Right cardiac atrium (tissue), 5 donors: Measurements from ENCODE around the gene MAPKBP1. TPM values are rescaled to one million over a fixed set of nuclear protein-coding genes. Genes with fewer than 3 reads are reported as not detected.

Experiments used
- ATAC-seq, 2 donors: fragments of 200-7000 bp; cut with Tn5 transposase; one replicate each; pipeline versions ENCODE4 v1.8.0 to v1.9.1; 2020; ENCODE audit warnings: moderate library complexity in 2 of 2, mild to moderate bottlenecking in 1 of 2
- DNase-seq, 3 donors: peaks; one replicate each; pipeline ENCODE4 v3.0.0-alpha.2; 2020
- H3K27ac ChIP-seq: one replicate; pipeline ENCODE4 v1.5.1; 2013; ENCODE audit warnings: mild to moderate bottlenecking, low read length, control low read depth, moderate library complexity
- H3K27me3 ChIP-seq: one replicate; pipeline ENCODE4 v1.6.1; 2013; ENCODE audit not compliant: control insufficient read depth, insufficient read depth
- H3K4me1 ChIP-seq: one replicate; pipeline ENCODE4 v1.6.1; 2013; ENCODE audit warnings: low read length; ENCODE audit not compliant: control insufficient read depth, insufficient read depth
- H3K4me3 ChIP-seq: one replicate; pipeline ENCODE4 v1.5.1; 2013; ENCODE audit warnings: low read length, control low read depth
- H3K9me3 ChIP-seq: one replicate; pipeline ENCODE4 v1.6.1; 2013; ENCODE audit warnings: low read length; ENCODE audit not compliant: control insufficient read depth
- WGBS: extraction: QIAGEN DNeasy Blood & Tissue Kit; methylation state at CpG from one replicate; pipeline ENCODE4 v1.1.7; 2013; 5-methylcytosine and 5-hydroxymethylcytosine counted together
- intact Hi-C, 4 donors: fragments of 100-400 bp; cut with DNase I; formaldehyde crosslinking; loops; one replicate each; pipeline versions ENCODE4 v1.11.0 to v1.14.0; 2022 to 2023
- polyA plus RNA-seq: library from polyadenylated mRNA; stranded (reverse); fragments of 200-250 nt; gene quantifications from one replicate; pipeline ENCODE4 v1.2.3, GENCODE V29; 2013
- total RNA-seq, 4 donors: library from RNA; stranded (reverse); fragmentation: NEBNext Ultra II Directional; extraction: Animal tissue kit (Norgen Biotek cat#: 25700); gene quantifications; one replicate each; pipeline ENCODE4 v1.2.1, GENCODE V29; 2021
- donor health status: healthy with polysubstance abuse.
- donor health status: DM: no; HTN: yes; CAD: no.
- donor health status: DM: no; HTN: no; CAD: no.
- donor health status: DM: no; HTN: yes; CAD: no; lungs with severe emphysema.
- donor health status: DM: yes; HTN: yes; CAD: no.

MAPKBP1 gene
- total and polyA plus RNA-seq, 5 donors, result 11.2 to 20.4 (median 19.2) TPM

DNA sequence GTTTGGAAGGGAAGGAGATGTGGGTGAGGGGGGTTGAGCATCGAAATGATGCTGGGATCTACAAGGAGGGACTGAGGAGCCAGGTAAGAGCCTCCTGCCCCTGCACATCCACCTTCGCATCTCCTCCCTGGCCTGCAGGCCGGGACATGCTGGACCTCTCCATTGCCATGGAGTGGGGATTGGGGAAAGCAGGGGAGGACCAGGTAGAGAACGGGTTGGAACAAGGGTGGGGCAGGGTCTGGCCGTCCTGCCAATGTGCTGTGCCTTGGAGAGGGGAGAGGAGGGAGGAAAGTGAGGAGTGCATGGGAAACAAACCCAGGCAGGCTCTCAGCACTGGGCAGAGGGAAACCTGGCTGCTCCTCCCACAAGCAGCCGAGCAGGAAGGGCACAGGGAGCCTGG is 74.9 kb downstream of the MAPKBP1 start:
- no peaks in the 10 kb centered on the region for H3K4me1 ChIP-seq
- H3K27me3 ChIP-seq, result no peaks in the 10 kb centered on the region
- ATAC-seq, result no peak
- intact Hi-C loops, result no loop called here
- no peaks in the 10 kb centered on the region for H3K9me3 ChIP-seq
- 77% methylated on average over 6 of the region's 6 CpGs for WGBS
- DNase-seq, result no peak
- no peak overlapping the region for H3K27ac ChIP-seq
- H3K4me3 ChIP-seq, result no peak overlapping the region

DNA sequence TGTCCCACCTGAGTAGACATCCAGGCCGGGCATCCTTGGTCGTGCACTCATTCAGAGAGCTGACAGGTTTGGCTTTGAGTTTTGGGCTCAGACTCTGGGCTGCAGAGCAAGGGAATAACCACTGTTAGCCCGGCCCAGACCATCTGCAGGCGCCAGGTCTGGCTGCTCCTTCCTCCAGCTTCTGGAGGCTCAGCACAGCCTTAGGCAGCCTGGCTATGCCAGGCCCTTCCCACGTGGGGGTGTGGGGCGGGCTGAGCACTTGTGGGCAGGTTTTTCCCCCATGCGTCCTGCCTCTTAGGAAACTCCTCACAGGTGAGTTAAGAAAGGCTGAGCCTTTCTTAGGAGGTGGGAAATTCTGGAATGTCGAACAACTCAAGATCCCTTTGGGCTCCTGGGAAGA is 75.6 kb downstream of the MAPKBP1 start:
- WGBS, result 65% methylated on average over 8 of the region's 8 CpGs
- intact Hi-C loops, result no loop called here

DNA sequence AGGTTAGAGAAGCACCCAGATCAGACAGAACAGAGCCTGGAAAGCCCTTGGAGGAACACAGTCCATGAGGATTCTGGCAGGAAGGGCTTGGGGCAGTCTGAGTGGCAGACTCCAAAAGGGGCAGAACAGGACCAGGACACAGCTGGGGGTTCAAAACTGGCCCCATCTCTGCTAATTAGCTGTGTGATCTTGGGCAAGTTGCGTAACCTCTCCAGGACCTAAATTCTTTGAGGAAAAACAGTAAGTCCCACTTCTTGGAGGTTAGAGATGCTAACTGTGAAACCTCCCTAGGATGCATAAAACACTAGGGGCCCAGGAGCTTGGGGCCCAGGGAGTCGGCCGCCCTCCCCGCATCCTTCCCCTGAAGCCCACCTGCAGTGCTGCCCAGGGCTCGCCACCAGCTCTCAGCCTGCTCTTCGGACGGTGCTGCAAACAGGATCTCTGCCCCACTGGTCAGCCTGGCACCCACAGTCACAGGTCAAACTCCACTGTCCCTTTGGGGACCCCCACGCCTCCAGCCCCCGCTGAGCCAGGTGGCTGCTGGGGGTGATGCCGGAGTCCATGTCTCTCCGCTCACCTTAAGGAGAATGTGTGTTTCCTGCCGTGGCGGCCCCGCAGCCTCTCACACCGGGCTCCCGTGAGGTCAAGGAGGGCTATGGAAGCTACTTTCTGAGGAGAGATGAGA is 76.3 kb downstream of the MAPKBP1 start:
- DNase-seq, result no peak
- 74% methylated on average over 16 of the region's 16 CpGs for WGBS
- no peaks in the 10 kb centered on the region for H3K27me3 ChIP-seq
- ATAC-seq, result no peak
- H3K27ac ChIP-seq, result no peak overlapping the region
- intact Hi-C loops, result no loop called here
- no peaks in the 10 kb centered on the region for H3K4me1 ChIP-seq
- H3K9me3 ChIP-seq, result no peaks in the 10 kb centered on the region
- H3K4me3 ChIP-seq, result no peak overlapping the region

More for the DNA sequence above, 75.6 kb downstream of the MAPKBP1 start:
- H3K4me3 ChIP-seq, result no peak overlapping the region
- H3K4me1 ChIP-seq, result no peaks in the 10 kb centered on the region
- no peaks in the 10 kb centered on the region for H3K27me3 ChIP-seq
- H3K27ac ChIP-seq, result no peak overlapping the region
- DNase-seq (no peak), ATAC-seq (no peak)
- no peaks in the 10 kb centered on the region for H3K9me3 ChIP-seq

DNA sequence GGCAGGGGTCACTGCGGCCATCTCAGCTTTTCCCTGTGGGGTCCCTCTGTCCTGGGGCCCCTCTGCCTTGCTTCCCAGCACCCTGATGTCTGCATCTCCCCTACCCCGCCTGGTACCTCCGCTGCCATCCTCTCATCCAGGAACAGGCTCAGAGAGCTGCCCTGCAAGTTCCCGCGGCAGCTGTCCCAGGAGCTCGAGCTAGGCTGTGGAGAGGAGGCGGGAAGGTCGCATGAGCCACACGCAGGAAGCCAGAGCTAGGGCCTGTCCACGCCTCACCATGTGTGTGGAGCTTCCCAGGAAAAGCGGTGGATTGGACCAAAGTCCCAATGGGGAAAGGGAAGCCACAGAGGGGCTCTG is 76.9 kb downstream of the MAPKBP1 start:
- Histone ChIP-seq H3K9me3 (no peaks in the 10 kb centered on the region), H3K27me3 (no peaks in the 10 kb centered on the region), H3K4me1 (no peaks in the 10 kb centered on the region), H3K27ac (no peak overlapping the region), H3K4me3 (no peak overlapping the region)
- ATAC-seq (no peak), DNase-seq (no peak)
- 51% methylated on average over 11 of the region's 11 CpGs for WGBS
- intact Hi-C loops, result no loop called here

DNA sequence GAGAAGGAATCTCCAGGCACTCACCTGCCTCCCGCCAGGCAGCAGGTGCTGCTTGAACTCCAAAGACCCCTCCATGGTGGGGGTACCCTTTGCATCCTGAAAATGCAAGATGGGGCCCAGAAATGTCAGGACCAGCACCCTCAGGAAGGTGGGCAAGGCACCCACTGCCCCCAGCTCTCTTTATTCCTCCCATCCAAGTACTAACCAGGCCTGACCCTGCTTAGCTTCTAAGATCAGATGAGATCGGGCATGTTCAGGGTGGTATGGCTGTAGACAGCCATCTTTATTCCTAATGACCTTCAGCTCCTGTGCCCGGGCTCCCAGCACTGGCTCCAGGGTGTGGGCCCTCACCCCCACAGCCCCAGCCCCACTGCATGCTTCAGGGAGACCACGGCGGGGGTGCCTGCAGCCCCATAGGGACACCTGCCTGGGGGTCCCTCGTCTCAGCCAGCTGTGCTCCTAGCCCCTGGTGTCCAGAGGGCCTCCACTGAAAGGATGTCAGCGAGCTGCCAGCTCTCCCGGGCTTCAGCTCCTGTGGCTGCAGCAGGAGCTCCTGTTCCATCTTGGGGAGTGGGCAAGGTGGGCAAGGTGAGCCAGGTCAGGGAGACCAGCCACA is 77.6 kb downstream of the MAPKBP1 start:
- H3K4me3 ChIP-seq, result no peak overlapping the region
- no peak overlapping the region for H3K27ac ChIP-seq
- H3K9me3 ChIP-seq, result no peaks in the 10 kb centered on the region
- intact Hi-C loops, result no loop called here
- H3K27me3 ChIP-seq, result no peaks in the 10 kb centered on the region
- ATAC-seq (no peak), DNase-seq (no peak)
- no peaks in the 10 kb centered on the region for H3K4me1 ChIP-seq
- WGBS, result 85% methylated on average over 8 of the region's 8 CpGs

DNA sequence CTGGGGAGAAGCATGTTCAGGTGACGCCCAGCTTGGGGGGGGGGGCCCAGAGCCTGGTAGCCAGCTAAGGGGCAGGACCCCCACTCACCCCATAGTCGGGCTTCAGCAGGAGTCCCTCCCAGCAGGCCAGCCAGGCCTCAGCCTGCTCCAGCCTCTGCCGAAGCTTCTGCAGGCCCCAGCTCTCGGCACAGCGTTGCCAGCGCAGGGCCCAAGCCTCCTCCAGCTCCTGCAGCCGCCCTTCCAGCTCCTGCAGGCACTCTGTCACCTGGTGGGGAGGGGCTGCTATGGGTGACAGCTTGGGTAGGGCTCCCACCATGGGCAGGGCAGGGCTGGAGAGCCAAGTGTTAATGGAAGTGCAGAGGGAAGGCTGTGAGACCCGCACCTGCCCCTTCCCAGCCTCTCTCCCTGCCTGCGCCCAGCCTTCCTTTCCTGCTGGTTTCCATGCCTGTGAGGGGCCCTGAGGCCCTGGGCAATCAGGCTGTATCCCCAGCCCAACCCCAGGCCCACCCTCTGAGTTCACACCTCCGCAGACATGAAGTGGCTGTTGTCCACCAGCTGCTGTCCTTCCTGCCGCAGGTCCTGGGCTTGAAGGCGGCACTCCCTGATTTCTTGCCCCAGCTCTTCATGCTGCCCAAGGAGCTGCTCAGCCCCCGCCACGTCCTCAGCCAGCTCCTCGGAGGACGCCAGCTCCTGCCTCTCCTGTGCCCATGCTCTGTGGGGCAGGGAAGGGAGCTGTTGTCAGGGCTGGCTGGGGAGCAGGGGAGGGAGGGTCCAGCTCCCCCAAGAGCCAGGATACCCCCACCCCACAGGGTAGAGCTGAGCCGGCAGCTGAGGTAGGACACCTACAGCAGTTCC is 78.7 kb downstream of the MAPKBP1 start:
- WGBS, result 70% methylated on average over 17 of the region's 17 CpGs
- ATAC-seq, result peak in 1 of 2 donors; percentile 3
- H3K9me3 ChIP-seq, result no peaks in the 10 kb centered on the region
- intact Hi-C loops, result no loop called here
- H3K27me3 ChIP-seq, result no peaks in the 10 kb centered on the region
- no peak overlapping the region for H3K4me3 ChIP-seq
- no peaks in the 10 kb centered on the region for H3K4me1 ChIP-seq
- no peak overlapping the region for H3K27ac ChIP-seq
- no peak for DNase-seq

DNA sequence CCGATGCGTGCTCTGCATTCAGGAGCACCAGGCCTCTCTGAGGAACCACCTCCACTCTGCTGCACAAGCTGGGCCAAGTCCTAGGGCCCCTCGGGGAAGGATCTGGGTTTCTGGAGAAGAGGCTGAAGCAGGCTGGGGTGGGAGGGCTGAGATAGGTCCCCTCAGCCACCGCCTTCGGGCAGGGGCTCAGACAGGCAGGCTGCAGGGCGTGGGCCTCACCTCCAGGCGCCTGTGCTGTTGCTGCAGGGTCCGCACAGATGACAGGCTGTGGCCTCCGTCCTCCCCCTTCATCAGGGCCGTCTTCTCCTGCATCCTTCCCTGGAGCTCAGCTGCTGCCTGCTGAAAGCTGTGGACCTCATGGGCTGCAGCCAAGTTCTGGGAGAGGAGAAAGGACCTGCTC is 79.5 kb downstream of the MAPKBP1 start:
- Histone ChIP-seq H3K4me1 (no peaks in the 10 kb centered on the region), H3K9me3 (no peaks in the 10 kb centered on the region), H3K4me3 (no peak overlapping the region), H3K27me3 (no peaks in the 10 kb centered on the region), H3K27ac (no peak overlapping the region)
- ATAC-seq, result no peak
- no peak for DNase-seq
- WGBS, result 72% methylated on average over 10 of the region's 10 CpGs
- intact Hi-C loops, result no loop called here

DNA sequence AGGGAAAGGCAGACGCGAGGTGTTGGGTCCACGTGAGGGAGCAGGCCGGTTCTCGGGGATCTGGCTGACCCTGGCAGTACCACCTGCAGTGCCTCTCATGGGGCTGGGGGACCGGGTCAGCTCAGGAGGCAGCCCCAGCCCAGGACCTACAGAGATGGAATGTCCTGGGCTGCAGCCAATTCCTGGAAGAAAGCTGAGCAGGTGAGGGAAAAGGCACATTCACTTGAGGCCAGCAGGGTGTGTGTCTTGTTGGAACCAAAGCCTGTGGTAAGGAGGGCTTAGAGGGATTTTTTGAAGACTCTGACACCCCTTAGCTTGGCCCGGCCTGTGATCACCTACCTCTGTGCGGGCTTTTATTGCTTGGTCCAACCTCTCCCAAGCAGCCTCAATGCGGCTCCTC is 80.2 kb downstream of the MAPKBP1 start:
- no peak for DNase-seq
- ATAC-seq, result no peak
- 89% methylated on average over 9 of the region's 9 CpGs for WGBS
- no peaks in the 10 kb centered on the region for H3K9me3 ChIP-seq
- H3K27ac ChIP-seq, result no peak overlapping the region
- intact Hi-C loops, result no loop called here
- H3K4me3 ChIP-seq, result no peak overlapping the region
- H3K27me3 ChIP-seq, result no peaks in the 10 kb centered on the region
- no peaks in the 10 kb centered on the region for H3K4me1 ChIP-seq

DNA sequence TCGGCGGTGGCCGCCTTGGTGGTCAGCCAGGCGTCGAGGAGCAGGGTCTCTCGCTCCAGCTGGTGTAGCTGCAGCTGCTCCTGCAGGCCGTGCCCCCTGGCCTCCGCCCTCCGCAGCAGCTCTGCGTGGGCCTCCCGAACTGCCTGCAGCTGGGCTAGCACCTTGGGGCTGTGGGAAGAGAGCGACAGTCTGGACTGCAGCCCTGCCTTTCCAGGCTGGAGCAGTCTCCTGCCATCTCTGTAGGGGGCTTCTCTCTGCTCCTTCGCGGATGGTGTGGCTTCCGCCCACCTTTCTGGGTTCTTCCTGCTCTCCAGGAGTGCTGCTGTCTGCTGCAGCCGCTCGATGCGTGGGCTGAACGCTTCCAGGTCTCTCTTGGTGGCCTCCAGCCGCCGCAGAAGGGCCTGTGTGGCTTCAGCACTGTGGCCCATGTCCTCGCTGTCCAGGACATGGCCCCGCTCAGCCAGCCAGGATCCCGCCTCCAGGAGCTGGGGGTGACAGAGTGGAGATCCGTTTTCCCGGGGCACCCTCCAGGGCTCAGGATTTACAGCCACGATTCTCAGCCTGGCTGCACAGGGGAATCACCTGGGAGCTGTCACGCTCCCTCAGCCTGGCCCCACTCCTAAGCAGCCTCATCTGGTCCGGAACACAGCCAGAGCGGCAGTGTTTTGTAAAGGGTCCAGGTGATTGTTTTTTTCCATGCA is 81.1 kb downstream of the MAPKBP1 start:
- no peak overlapping the region for H3K4me3 ChIP-seq
- WGBS, result 80% methylated on average over 30 of the region's 30 CpGs

DNA sequence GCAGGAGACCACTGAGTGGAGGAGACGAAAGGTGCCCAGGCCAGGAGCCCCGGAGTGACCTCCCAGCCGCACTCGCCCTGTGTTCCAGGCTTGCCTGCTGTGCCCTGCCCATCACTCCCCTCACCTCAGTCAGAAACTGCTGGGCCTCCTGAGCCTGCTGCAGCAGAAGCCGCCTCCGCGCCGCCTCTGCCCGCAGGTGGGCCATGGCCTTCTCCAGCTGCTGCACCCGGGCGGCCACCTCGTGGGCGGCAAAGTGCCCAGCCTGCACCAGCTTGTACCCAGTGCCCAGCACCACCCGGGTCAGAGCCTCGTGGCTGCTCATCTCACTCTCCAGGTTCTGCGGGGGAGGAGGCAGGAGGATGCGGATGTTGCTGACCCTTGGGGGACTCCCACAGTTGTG is 82.0 kb downstream of the MAPKBP1 start:
- DNase-seq (no peak), ATAC-seq (no peak)
- WGBS, result 93% methylated on average over 17 of the region's 17 CpGs
- H3K27me3 ChIP-seq, result no peaks in the 10 kb centered on the region
- H3K27ac ChIP-seq, result no peak overlapping the region
- intact Hi-C loops, result no loop called here
- no peaks in the 10 kb centered on the region for H3K4me1 ChIP-seq
- no peaks in the 10 kb centered on the region for H3K9me3 ChIP-seq
- no peak overlapping the region for H3K4me3 ChIP-seq

More for the DNA sequence above, 81.1 kb downstream of the MAPKBP1 start:
- intact Hi-C loops, result no loop called here
- Histone ChIP-seq H3K27me3 (no peaks in the 10 kb centered on the region), H3K4me1 (no peaks in the 10 kb centered on the region), H3K27ac (no peak overlapping the region), H3K9me3 (no peaks in the 10 kb centered on the region)
- no peak for ATAC-seq
- no peak for DNase-seq

DNA sequence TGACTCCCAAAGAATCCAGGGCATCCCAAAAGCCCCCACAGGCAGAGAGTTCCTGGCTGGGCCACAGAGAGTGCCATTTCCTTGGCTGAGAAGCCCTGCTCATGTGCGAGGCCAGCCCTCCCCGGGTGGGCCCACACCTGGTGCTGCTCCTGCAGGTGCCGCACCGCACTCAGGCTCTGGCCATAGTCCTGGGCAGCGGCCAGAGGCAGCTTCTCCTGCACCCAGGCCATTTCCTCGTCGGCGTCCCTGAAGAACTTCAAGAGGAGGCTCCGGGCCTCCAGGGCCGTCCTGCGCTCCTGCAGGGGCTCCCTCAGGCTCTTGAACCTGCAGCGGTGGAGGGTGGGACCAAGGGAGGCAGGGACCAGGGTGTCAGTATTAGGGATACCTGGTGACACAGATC is 82.4 kb downstream of the MAPKBP1 start:
- intact Hi-C loops, result no loop called here
- no peaks in the 10 kb centered on the region for H3K27me3 ChIP-seq

More for the DNA sequence above, 82.4 kb downstream of the MAPKBP1 start:
- 96% methylated on average over 12 of the region's 12 CpGs for WGBS
- Histone ChIP-seq H3K27ac (no peak overlapping the region), H3K4me3 (no peak overlapping the region), H3K4me1 (no peaks in the 10 kb centered on the region), H3K9me3 (no peaks in the 10 kb centered on the region)
- DNase-seq (no peak), ATAC-seq (no peak)
